GM12864 (cell line): ENCODE data around the gene SRP68.
"Not testable (repeated sequence)": the region's sequence is repeated elsewhere in the genome, so short reads cannot be mapped to it uniquely, and the experiment has no call there.

Experiments used
- DNase-seq: peaks from one replicate; pipeline ENCODE4 v3.0.0-alpha.2; 2011; ENCODE audit warnings: low read depth
- H3K4me3 ChIP-seq: 2 replicates; pipeline ENCODE4 v1.5.1; 2011; ENCODE audit warnings: mild to moderate bottlenecking, low read depth, low read length, control low read depth
- TF ChIP-seq, protein P1 (sequence below): IDR thresholded peaks from 2 replicates; pipeline ENCODE4 v1.5.1; 2011; ENCODE audit warnings: low read depth, mild to moderate bottlenecking, moderate library complexity, low read length, control low read depth, inconsistent platforms; ENCODE audit errors: missing control alignments

The SRP68 gene

GRCh38 chr17:76079535-76079955 lies 7.2 kb upstream of the SRP68 start:
- no peak for DNase-seq
- no peak overlapping the region for H3K4me3 ChIP-seq
- TF ChIP-seq, protein P1, sequence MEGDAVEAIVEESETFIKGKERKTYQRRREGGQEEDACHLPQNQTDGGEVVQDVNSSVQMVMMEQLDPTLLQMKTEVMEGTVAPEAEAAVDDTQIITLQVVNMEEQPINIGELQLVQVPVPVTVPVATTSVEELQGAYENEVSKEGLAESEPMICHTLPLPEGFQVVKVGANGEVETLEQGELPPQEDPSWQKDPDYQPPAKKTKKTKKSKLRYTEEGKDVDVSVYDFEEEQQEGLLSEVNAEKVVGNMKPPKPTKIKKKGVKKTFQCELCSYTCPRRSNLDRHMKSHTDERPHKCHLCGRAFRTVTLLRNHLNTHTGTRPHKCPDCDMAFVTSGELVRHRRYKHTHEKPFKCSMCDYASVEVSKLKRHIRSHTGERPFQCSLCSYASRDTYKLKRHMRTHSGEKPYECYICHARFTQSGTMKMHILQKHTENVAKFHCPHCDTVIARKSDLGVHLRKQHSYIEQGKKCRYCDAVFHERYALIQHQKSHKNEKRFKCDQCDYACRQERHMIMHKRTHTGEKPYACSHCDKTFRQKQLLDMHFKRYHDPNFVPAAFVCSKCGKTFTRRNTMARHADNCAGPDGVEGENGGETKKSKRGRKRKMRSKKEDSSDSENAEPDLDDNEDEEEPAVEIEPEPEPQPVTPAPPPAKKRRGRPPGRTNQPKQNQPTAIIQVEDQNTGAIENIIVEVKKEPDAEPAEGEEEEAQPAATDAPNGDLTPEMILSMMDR, result no peak

GRCh38 chr17:76078860-76079534 lies 6.7 kb upstream of the SRP68 start, which contains the start of gene ZACN:
Gene ZACN (plus strand): TSS chr17:76079182. CDS start chr17:76079265, 83 bp downstream.
- no peak for DNase-seq
- H3K4me3 ChIP-seq, result no peak within 1 kb of the TSS
- TF ChIP-seq, protein P1, result no peak

- DNase-seq, H3K4me3 ChIP-seq: not testable (repeated sequence)
These were observed 6.1 kb upstream of the SRP68 start for GRCh38 chr17:76078370-76078769.

GRCh38 chr17:76077584-76078110 lies 5.3 kb upstream of the SRP68 start:
- TF ChIP-seq, protein P1, result no peak
- H3K4me3 ChIP-seq, result no peak overlapping the region
- DNase-seq, result no peak

DNA sequence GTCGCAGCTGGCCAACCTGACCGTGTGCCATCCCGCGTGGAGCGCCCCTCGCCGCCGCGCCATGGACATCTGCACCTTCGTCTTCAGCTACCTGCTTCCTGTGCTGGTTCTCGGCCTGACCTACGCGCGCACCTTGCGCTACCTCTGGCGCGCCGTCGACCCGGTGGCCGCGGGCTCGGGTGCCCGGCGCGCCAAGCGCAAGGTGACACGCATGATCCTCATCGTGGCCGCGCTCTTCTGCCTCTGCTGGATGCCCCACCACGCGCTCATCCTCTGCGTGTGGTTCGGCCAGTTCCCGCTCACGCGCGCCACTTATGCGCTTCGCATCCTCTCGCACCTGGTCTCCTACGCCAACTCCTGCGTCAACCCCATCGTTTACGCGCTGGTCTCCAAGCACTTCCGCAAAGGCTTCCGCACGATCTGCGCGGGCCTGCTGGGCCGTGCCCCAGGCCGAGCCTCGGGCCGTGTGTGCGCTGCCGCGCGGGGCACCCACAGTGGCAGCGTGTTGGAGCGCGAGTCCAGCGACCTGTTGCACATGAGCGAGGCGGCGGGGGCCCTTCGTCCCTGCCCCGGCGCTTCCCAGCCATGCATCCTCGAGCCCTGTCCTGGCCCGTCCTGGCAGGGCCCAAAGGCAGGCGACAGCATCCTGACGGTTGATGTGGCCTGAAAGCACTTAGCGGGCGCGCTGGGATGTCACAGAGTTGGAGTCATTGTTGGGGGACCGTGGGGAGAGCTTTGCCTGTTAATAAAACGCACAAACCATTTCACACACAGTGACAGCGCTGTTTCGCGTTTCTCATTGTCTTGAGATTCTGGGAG lies 4.7 kb upstream of the SRP68 start:
- TF ChIP-seq, protein P1, result no peak
- H3K4me3 ChIP-seq, result no peak overlapping the region
- DNase-seq, result no peak

- DNase-seq, result no peak
- TF ChIP-seq, protein P1, result no peak
- H3K4me3 ChIP-seq, result no peak overlapping the region
These were observed 3.9 kb upstream of the SRP68 start for GRCh38 chr17:76076146-76076764.
